Heart right ventricle (tissue), 16 donors: Measurements from ENCODE around the gene SEPTIN1. TPM values are rescaled to one million over a fixed set of nuclear protein-coding genes. Genes with fewer than 3 reads are reported as not detected.

Experiments
- ATAC-seq, 8 donors: fragments of 200-7000 bp; cut with Tn5 transposase; one replicate each; pipeline ENCODE4 v1.9.1; 2020; ENCODE audit warnings: mild to moderate bottlenecking in 8 of 8, moderate library complexity in 8 of 8, moderate number of reproducible peaks in 1 of 8
- DNase-seq, 2 donors: peaks; one replicate each; pipeline ENCODE4 v3.0.0-alpha.2; 2020
- H3K27ac ChIP-seq, 10 donors: fragments of 200-600 bp; sonication (generic) in 2 of 10; one replicate each; pipeline versions ENCODE4 v1.5.0 to v1.8.0; 2020 to 2022; ENCODE audit warnings: mild to moderate bottlenecking in 3 of 10
- H3K27me3 ChIP-seq, 7 donors: fragments of 200-600 bp; one replicate each; pipeline ENCODE4 v1.8.0; 2021 to 2022; ENCODE audit warnings: mild to moderate bottlenecking in 2 of 7
- H3K36me3 ChIP-seq, 9 donors: fragments of 200-600 bp; sonication (generic) in 1 of 9; one replicate each; pipeline versions ENCODE4 v1.5.0 to v1.8.0; 2020 to 2022; ENCODE audit warnings: mild to moderate bottlenecking in 2 of 9
- H3K4me1 ChIP-seq, 9 donors: fragments of 200-600 bp; sonication (generic) in 1 of 9; one replicate each; pipeline versions ENCODE4 v1.5.0 to v1.8.0; 2020 to 2022; ENCODE audit warnings: mild to moderate bottlenecking in 4 of 9
- H3K4me3 ChIP-seq, 10 donors: fragments of 200-600 bp; sonication (generic) in 2 of 10; one replicate each; pipeline versions ENCODE4 v1.5.0 to v1.8.0; 2020 to 2022; ENCODE audit warnings: mild to moderate bottlenecking in 7 of 10, moderate library complexity in 2 of 10
- H3K9me3 ChIP-seq, 11 donors: fragments of 200-600 bp in 10 of 11; sonication (generic) in 2 of 11; one replicate each; pipeline versions ENCODE4 v1.5.0 to v1.8.0; 2013 to 2022; ENCODE audit warnings: mild to moderate bottlenecking in 2 of 11, control low read depth in 1 of 11, moderate library complexity in 1 of 11
- CTCF ChIP-seq, 9 donors: fragments of 200-600 bp; sonication (generic) in 2 of 9; IDR thresholded peaks; one replicate each; pipeline versions ENCODE4 v1.5.0 to v1.8.0; 2021 to 2022; ENCODE audit warnings: antibody characterized with exemption in 9 of 9, mild to moderate bottlenecking in 5 of 9, moderate library complexity in 1 of 9
- WGBS, 2 donors: extraction: QIAGEN DNeasy Blood & Tissue Kit; methylation state at CpG; one replicate each; pipeline ENCODE4 v1.1.7; 2013; ENCODE audit warnings: inconsistent platforms in 1 of 2; 5-methylcytosine and 5-hydroxymethylcytosine counted together
- intact Hi-C, 10 donors: fragments of 100-400 bp; cut with DNase I; formaldehyde crosslinking; loops; one replicate each; pipeline versions ENCODE4 v1.11.1 to v1.14.2; 2022
- polyA plus RNA-seq, 2 donors: library from polyadenylated mRNA; stranded (reverse); fragments of 200-250 nt; gene quantifications; one replicate each; pipeline ENCODE4 v1.2.3, GENCODE V29; 2013
- total RNA-seq, 10 donors: library from RNA; stranded (reverse); fragmentation: NEBNext Ultra II Directional in 3 of 10; extraction: Animal tissue kit (Norgen Biotek cat#: 25700) in 3 of 10; gene quantifications; one replicate each; pipeline versions ENCODE4 v1.2.1 to v1.2.4, GENCODE V29; 2021 to 2023
- donor health status: Arrhythmogenic right ventricular cardiomyopathy.
- donor health status: ischemic (EF 13 %, LVEDD 7.1; RV severe dilation, severe dysfunction).
- donor health status: healthy with polysubstance abuse.
- donor health status: DM: no; HTN: yes; CAD: no.
- donor health status: DM: no; HTN: no; CAD: no.
- donor health status: ischemic (EF 25% LVEDD 6.9; RV normal size, moderate dysfunction).
- donor health status: ischemic (EF 25% LVEDD 5.7; RV mildly dilated, moderate dysfunction).
- donor health status: healthy.
- donor health status: DM: yes; HTN: yes; CAD: no.
- donor health status: Ischemic cardiomyopathy.
- donor health status: ischemic (EF 35%, LVEDD 5.7; RV mildly dilated, moderate dysfunction).
- donor health status: nonischemic (EF 11% LVEDD 7.7; RV severe dilation, severe dysfunction).
- donor health status: DM: yes; HTN: yes; CAD: no.
- donor health status: PGD.
- donor health status: ischemic (EF 29% LVEDD 5.4; RV normal size, mild dysfunction).
- donor health status: nonischemic (EF 23%, LVEDD 6.1; RV moderate dilation, normal function).

Gene SEPTIN1
- total and polyA plus RNA-seq, 12 donors: 0.78 to 6.8 (median 1.4) TPM

- H3K27me3 ChIP-seq: no peaks in the 10 kb centered on the region
- DNase-seq (no peak), ATAC-seq (no peak)
- TF ChIP-seq CTCF (IDR thresholded peaks at IDR 0.05): no peak
- peaks cover 0 to 75% (median 27%) of the 10 kb centered on the region in 9 donors for H3K36me3 ChIP-seq
- no peaks in the 10 kb centered on the region for H3K9me3 ChIP-seq
- peak overlapping the region in 9 of 10 donors; percentile 94 to 99 (median 97) for H3K27ac ChIP-seq
- intact Hi-C loops: loop anchor here in 4 of 10 donors (1.0 to 10.0 kb wide), 4 partner anchors 35 to 58 kb away; partner anchors contain the start of genes ZNF48 (in 1 of the 4) and ZNF771 (in 1 of the 4)
- peak overlapping the region in 6 of 10 donors; percentile 74 to 99 (median 86) for H3K4me3 ChIP-seq
- WGBS, 2 donors: 68 to 69% methylated on average over 12 of the region's 12 CpGs
- H3K4me1 ChIP-seq: peaks cover 26 to 46% (median 38%) of the 10 kb centered on the region in 9 donors
Measured at GRCh38 chr16:30356401-30357084, 25.8 kb downstream of the SEPTIN1 start.

GRCh38 chr16:30355954-30356308, 26.4 kb downstream of the SEPTIN1 start:
- Histone ChIP-seq H3K4me3 (peak overlapping the region; percentile 27 to 99 (median 82)), H3K4me1 (peaks cover 26 to 51% (median 40%) of the 10 kb centered on the region in 9 donors), H3K27me3 (no peaks in the 10 kb centered on the region), H3K9me3 (no peaks in the 10 kb centered on the region), H3K36me3 (peaks cover 0 to 75% (median 31%) of the 10 kb centered on the region in 9 donors), H3K27ac (peak overlapping the region; percentile 70 to 99 (median 97))
- 58 to 65% methylated on average over 7 of the region's 7 CpGs for WGBS, 2 donors
- DNase-seq (no peak), ATAC-seq (no peak)
- intact Hi-C loops: loop anchor here in 3 of 10 donors (5.0 to 10.0 kb wide), 3 partner anchors 41 to 59 kb away; partner anchors contain the start of genes ZNF48 (in 1 of the 3) and ZNF771 (in 1 of the 3)
- no peak for TF ChIP-seq CTCF (IDR thresholded peaks at IDR 0.05)

- ATAC-seq (peak; percentile 87 to 96 (median 95)), DNase-seq (peak; percentile 92 to 98)
- Histone ChIP-seq H3K9me3 (no peaks in the 10 kb centered on the region), H3K27me3 (no peaks in the 10 kb centered on the region), H3K4me1 (peaks cover 26 to 51% (median 40%) of the 10 kb centered on the region in 9 donors), H3K4me3 (peak within 1 kb of the TSS; percentile 47 to 99 (median 82)), H3K27ac (peak within 1 kb of the TSS; percentile 70 to 99 (median 97)), H3K36me3 (peaks cover 0 to 75% (median 37%) of the 10 kb centered on the region in 9 donors)
- 0 to 1% methylated on average over 45 of the region's 45 CpGs for WGBS, 2 donors
- no peak for TF ChIP-seq CTCF (IDR thresholded peaks at IDR 0.05)
- intact Hi-C loops: loop anchor here in 3 of 10 donors (5.0 to 10.0 kb wide), 3 partner anchors 42 to 59 kb away; partner anchors contain the start of genes ZNF48 (in 1 of the 3) and ZNF771 (in 1 of the 3)
Measured at GRCh38 chr16:30355144-30355953, 27.0 kb downstream of the SEPTIN1 start, which contains the start of gene CD2BP2. TSS of gene CD2BP2 (minus strand) at chr16:30355308. CDS start at chr16:30354681, 627 bp downstream.
